Astrocyte (in vitro differentiated cells and primary cell): ENCODE data around the gene SIPA1.

Experiments
- EZH2 ChIP-seq: IDR thresholded peaks from 2 replicates; pipeline ENCODE4 v1.6.1; 2012; ENCODE audit warnings: mild to moderate bottlenecking, low read length, inconsistent platforms; ENCODE audit not compliant: insufficient read depth
- TF ChIP-seq, protein P1 (sequence below): IDR thresholded peaks from 2 replicates; pipeline ENCODE4 v1.5.1; 2011; ENCODE audit warnings: low read depth, mild to moderate bottlenecking, inconsistent platforms, low read length, moderate library complexity; ENCODE audit not compliant: insufficient read depth

GRCh38 chr11:65619281-65619928 lies 18.5 kb upstream of the SIPA1 start:
- TF ChIP-seq, protein P1, sequence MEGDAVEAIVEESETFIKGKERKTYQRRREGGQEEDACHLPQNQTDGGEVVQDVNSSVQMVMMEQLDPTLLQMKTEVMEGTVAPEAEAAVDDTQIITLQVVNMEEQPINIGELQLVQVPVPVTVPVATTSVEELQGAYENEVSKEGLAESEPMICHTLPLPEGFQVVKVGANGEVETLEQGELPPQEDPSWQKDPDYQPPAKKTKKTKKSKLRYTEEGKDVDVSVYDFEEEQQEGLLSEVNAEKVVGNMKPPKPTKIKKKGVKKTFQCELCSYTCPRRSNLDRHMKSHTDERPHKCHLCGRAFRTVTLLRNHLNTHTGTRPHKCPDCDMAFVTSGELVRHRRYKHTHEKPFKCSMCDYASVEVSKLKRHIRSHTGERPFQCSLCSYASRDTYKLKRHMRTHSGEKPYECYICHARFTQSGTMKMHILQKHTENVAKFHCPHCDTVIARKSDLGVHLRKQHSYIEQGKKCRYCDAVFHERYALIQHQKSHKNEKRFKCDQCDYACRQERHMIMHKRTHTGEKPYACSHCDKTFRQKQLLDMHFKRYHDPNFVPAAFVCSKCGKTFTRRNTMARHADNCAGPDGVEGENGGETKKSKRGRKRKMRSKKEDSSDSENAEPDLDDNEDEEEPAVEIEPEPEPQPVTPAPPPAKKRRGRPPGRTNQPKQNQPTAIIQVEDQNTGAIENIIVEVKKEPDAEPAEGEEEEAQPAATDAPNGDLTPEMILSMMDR: no peak
- TF ChIP-seq EZH2: no peak
